NT2/D1 (cell line): ENCODE data around the gene CDH8.

ENCODE experiments used
- SUZ12 ChIP-seq: IDR thresholded peaks from 2 replicates; pipeline ENCODE4 v1.6.1; 2011; ENCODE audit not compliant: insufficient read length, insufficient read depth; ENCODE audit errors: extremely low read depth
- YY1 ChIP-seq: IDR thresholded peaks from 2 replicates; pipeline ENCODE4 v1.6.1; 2011; ENCODE audit not compliant: insufficient read length, insufficient read depth
- ZNF274 ChIP-seq: IDR thresholded peaks from 2 replicates; pipeline ENCODE4 v1.6.1; 2011; ENCODE audit warnings: mild to moderate bottlenecking, low read depth, low read length

DNA sequence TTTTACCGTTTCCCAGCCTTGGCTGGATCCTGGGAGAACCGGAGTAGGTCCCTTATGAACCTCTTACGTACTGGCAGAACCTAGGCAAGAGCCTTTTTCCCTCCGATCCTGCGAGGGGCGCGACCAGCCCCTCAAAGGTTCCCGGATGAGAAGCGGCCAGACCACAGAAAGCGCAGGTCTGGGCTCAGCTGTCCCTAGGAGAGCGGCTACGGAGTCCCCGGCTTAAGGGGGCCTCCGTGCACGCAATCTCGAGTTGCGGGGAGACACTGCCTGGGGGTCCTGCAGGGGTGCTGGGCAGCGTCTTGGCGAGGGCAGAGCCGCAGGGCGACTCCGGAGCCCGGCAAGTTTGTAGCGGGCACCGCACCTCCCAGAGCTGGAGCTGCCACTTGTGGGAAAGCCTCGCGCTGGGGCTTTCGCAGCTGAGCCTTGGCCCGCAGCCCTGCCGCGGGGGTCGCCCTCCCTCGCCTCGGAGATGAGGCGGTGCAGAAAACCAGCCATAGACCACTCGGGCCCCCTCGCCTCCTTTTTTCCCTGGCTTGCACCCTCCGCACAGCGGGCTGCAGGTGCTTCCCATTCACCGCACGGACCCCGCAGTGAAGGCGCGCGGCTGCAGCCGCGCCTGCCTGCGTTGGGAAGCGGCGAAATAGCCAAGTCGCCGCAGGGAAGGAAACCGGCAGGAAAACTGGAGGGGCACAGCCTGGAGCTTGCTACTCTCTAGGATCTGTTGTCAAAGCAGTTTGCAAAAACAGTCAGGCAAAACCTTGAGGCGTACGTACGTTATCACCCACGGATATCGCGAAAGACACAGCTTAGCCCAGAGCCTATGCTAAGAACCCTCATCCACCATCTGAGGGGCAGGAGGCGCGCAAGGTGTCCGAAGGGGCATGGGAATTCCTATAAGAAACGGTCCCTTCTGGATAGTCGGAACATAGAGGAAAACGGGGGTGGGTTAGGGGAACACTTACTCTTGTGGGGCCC is 834 bp downstream of the CDH8 start:
- TF ChIP-seq SUZ12 (peak; percentile 31), ZNF274 (no peak), YY1 (no peak)
